ENCODE data around the gene DNAJB13.

The DNAJB13 gene

DNA sequence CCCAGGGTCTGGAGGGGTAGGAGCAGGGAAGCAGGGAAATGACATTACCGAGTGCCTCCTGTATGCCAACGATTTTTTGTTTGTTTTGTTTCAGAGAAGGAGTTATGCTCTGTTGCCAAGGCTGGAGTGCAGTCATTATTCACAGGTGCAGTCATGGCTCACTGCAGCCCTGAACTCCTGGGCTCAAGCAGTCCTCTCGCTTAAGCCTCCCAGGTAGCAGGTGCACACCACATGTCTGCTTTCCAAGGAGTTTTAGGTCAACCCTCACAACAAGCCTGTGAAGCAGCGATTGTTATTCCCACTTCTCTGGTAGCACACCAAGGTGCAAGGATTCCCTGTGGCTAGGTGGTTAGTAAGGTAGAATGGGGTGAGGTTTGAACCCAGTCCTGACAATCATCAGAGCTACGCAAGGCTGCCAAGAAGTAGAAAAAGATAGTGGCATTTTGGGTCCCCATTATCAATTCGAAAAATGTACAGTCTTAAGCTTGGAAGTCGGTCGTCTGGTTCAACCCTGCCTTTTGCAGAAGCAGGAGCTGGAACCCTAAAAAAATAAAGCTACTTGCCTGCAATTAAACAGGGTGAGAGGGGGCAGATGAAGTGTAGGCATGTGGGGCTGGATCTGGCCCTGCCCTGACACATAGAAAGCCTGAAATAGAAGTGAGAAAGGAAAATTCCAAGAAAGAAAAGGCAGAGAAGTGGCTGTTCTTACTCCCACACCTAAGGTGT, 48.9 kb downstream of the DNAJB13 start:
- no peaks in the 10 kb centered on the region for H3K4me1 ChIP-seq (ENCODE audit: control insufficient read depth, insufficient read depth, low read length)
- ChIA-PET CTCF (interaction anchor here (0.6 kb wide), 1 partner anchor 11 kb away, joined by 3 read pairs; no protein-coding TSS in a partner anchor), POLR2A (no interaction called here)

GRCh38 chr11:74000307-74001133, 49.7 kb downstream of the DNAJB13 start:
- CTCF ChIA-PET = no interaction called here

More for the DNA sequence above, 48.9 kb downstream of the DNAJB13 start:
- TF ChIP-seq KLF16 (tag by site-specific recombination; IDR thresholded peaks at IDR 0.05) (no peak), ZNF292 (tag by site-specific recombination; IDR thresholded peaks at IDR 0.05; ENCODE audit: borderline replicate concordance, low read depth) (no peak), PBX3 (CRISPR knock-in tag; IDR thresholded peaks at IDR 0.05) (no peak), ZNF561 (tag by site-specific recombination; IDR thresholded peaks at IDR 0.05; ENCODE audit: borderline replicate concordance) (no peak)
- Histone ChIP-seq H3K4me3 (ENCODE audit: low read depth, low read length) (no peak overlapping the region), H3K9me3 (ENCODE audit: control insufficient read depth, insufficient read depth, low read depth, low read length) (no peaks in the 10 kb centered on the region), H3K27ac (ENCODE audit: extremely low read depth, low read depth, low read length) (no peak overlapping the region), H3K36me3 (ENCODE audit: control insufficient read depth in 2 of 2, insufficient read depth in 1 of 2, low read length in 2 of 2) (peaks cover 0 to 9% of the 10 kb centered on the region in 2 experiments; a peak in 1 of 3 replicates)

More at GRCh38 chr11:74000307-74001133, 49.7 kb downstream of the DNAJB13 start:
- Histone ChIP-seq H3K4me1 (ENCODE audit: control insufficient read depth, insufficient read depth, low read length) (no peaks in the 10 kb centered on the region), H3K4me3 (ENCODE audit: low read depth, low read length) (no peak overlapping the region), H3K36me3 (ENCODE audit: control insufficient read depth in 2 of 2, insufficient read depth in 1 of 2, low read length in 2 of 2) (peaks cover 0 to 13% of the 10 kb centered on the region in 2 experiments; a peak in 1 of 3 replicates), H3K9me3 (ENCODE audit: control insufficient read depth, insufficient read depth, low read depth, low read length) (no peaks in the 10 kb centered on the region), H3K27ac (ENCODE audit: extremely low read depth, low read depth, low read length) (no peak overlapping the region)
- TF ChIP-seq ZNF354C (tag by site-specific recombination; IDR thresholded peaks at IDR 0.05; ENCODE audit: borderline replicate concordance, low read depth) = no peak
- TF ChIP-seq ZNF248 (tag by site-specific recombination; IDR thresholded peaks at IDR 0.05) = no peak
- TF ChIP-seq, protein P1, sequence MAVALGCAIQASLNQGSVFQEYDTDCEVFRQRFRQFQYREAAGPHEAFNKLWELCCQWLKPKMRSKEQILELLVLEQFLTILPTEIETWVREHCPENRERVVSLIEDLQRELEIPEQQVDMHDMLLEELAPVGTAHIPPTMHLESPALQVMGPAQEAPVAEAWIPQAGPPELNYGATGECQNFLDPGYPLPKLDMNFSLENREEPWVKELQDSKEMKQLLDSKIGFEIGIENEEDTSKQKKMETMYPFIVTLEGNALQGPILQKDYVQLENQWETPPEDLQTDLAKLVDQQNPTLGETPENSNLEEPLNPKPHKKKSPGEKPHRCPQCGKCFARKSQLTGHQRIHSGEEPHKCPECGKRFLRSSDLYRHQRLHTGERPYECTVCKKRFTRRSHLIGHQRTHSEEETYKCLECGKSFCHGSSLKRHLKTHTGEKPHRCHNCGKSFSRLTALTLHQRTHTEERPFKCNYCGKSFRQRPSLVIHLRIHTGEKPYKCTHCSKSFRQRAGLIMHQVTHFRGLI (tag by site-specific recombination; IDR thresholded peaks at IDR 0.05) = no peak
- no peak for TF ChIP-seq BCL6B (tag by site-specific recombination; IDR thresholded peaks at IDR 0.05)
- no peak for TF ChIP-seq ZNF664 (tag by site-specific recombination; IDR thresholded peaks at IDR 0.05)
- TF ChIP-seq PRDM4 (tag by site-specific recombination; IDR thresholded peaks at IDR 0.05) = no peak
- TF ChIP-seq TRIM28 (IDR thresholded peaks at IDR 0.05; ENCODE audit: borderline replicate concordance, low read length) = no peak
- no peak for TF ChIP-seq ZNF501 (tag by site-specific recombination; IDR thresholded peaks at IDR 0.05)
- TF ChIP-seq, protein P2, sequence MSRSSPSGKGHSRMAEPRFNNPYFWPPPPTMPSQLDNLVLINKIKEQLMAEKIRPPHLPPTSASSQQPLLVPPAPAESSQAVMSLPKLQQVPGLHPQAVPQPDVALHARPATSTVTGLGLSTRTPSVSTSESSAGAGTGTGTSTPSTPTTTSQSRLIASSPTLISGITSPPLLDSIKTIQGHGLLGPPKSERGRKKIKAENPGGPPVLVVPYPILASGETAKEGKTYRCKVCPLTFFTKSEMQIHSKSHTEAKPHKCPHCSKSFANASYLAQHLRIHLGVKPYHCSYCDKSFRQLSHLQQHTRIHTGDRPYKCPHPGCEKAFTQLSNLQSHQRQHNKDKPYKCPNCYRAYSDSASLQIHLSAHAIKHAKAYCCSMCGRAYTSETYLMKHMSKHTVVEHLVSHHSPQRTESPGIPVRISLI (tag by site-specific recombination; IDR thresholded peaks at IDR 0.05) = no peak
- no peak for TF ChIP-seq BCL11B (tag by site-specific recombination; IDR thresholded peaks at IDR 0.05; ENCODE audit: low read depth)
- no peak for TF ChIP-seq ZNF366 (tag by site-specific recombination; conservative IDR thresholded peaks at IDR 0.05)
- TF ChIP-seq ZNF830 (tag by site-specific recombination; IDR thresholded peaks at IDR 0.05; ENCODE audit: low read depth) = no peak
- POLR2A ChIA-PET = no interaction called here

Data from HEK293 (cell line).